ENCODE results near the gene RSPO3.
"Not testable (repeated sequence)": the region's sequence is repeated elsewhere in the genome, so short reads cannot be mapped to it uniquely, and the experiment has no call there.

RSPO3 gene

DNA sequence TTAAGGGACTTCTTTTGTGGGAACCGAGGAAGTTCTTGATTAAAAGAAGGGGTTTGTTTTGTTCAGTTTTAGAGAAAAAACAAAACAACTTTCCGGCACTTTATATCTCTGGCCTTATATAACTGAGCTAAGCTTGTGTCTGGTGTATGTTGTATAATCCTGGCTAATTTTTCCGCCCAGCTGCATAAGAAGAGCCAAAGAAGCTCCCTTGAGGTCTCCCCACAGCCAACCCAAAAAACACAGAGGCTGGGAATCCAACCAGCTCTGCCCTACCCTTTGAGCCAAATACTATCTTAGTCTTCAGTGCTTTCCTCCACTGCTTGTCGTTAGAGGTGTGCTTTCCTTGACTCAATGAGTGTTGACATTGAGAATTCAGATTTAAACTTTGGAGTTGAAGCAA lies 102.7 kb downstream of the RSPO3 start:
- Histone ChIP-seq H3K79me2 (ENCODE audit: insufficient read depth, low read length) (no peaks in the 10 kb centered on the region), H3K4me1 (ENCODE audit: insufficient read depth, low read length, poor library complexity, severe bottlenecking) (peaks cover 2% of the 10 kb centered on the region), H4K20me1 (ENCODE audit: insufficient read depth, low read length, poor library complexity, severe bottlenecking) (no peaks in the 10 kb centered on the region), H3K4me2 (ENCODE audit: low read depth, low read length, poor library complexity, severe bottlenecking) (no peak overlapping the region), H3K9me2 (replicated peaks; ENCODE audit: low read depth, low read length) (no peaks in the 10 kb centered on the region), H3K9ac (ENCODE audit: low read depth, low read length, poor library complexity, severe bottlenecking) (no peak overlapping the region), H3K36me3 (ENCODE audit: insufficient read depth, low read length) (no peaks in the 10 kb centered on the region), H3K9me3 (ENCODE audit: insufficient read depth, low read depth, low read length) (no peaks in the 10 kb centered on the region), H3F3A (ENCODE audit: low read depth) (no peaks in the 10 kb centered on the region), H3K4me3 (ENCODE audit: low read length, poor library complexity, severe bottlenecking) (no peak overlapping the region), H3K27me3 (ENCODE audit: insufficient read depth, low read length, poor library complexity, severe bottlenecking) (no peaks in the 10 kb centered on the region), H2AFZ (ENCODE audit: low read length) (no peak overlapping the region)
- TF ChIP-seq, protein P1, sequence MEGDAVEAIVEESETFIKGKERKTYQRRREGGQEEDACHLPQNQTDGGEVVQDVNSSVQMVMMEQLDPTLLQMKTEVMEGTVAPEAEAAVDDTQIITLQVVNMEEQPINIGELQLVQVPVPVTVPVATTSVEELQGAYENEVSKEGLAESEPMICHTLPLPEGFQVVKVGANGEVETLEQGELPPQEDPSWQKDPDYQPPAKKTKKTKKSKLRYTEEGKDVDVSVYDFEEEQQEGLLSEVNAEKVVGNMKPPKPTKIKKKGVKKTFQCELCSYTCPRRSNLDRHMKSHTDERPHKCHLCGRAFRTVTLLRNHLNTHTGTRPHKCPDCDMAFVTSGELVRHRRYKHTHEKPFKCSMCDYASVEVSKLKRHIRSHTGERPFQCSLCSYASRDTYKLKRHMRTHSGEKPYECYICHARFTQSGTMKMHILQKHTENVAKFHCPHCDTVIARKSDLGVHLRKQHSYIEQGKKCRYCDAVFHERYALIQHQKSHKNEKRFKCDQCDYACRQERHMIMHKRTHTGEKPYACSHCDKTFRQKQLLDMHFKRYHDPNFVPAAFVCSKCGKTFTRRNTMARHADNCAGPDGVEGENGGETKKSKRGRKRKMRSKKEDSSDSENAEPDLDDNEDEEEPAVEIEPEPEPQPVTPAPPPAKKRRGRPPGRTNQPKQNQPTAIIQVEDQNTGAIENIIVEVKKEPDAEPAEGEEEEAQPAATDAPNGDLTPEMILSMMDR (conservative IDR thresholded peaks at IDR 0.05; ENCODE audit: low read length) = no peak
- TF ChIP-seq EZH2phosphoT487 (IDR thresholded peaks at IDR 0.05; ENCODE audit: borderline replicate concordance) = no peak

DNA sequence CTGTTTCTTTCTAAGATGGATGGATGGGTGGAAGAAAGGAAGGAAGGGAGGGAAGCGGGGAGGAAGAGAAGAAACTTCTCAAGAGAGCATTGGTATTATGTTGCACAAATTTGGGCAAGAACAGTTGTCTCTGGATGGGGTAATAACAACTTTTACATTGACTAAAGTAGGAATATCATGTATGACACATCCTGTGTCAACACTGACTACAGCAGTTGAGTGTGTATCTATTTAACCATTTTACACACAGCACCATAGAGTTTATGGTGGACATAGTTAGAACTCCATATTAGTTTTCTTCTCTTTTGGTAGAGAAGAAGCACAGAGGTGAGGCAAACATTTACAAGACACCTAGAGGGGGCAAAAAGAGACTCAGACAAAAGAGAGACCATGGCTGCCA lies 103.9 kb downstream of the RSPO3 start:
- Histone ChIP-seq H3F3A (ENCODE audit: low read depth) (no peaks in the 10 kb centered on the region), H3K36me3 (ENCODE audit: insufficient read depth, low read length) (no peaks in the 10 kb centered on the region)

DNA sequence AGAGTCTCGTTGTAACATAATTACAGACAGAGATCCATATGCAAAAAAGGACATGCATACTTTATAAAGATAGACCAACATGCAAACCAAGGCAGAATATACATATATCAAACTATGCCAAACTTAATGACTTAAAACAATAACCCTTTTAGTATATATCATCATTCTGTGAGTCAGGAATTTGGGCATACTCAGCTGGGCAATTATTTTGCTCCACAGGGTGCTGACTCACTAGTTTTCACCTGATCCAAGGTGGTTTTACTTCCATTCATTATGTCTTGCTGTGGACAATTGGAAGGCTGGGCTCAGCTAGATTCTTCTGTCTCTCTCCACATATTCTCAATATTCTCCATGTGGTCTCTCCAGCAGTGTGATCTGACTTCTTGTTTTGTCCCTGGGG lies 107.0 kb downstream of the RSPO3 start:
- H3K9me3 ChIP-seq (ENCODE audit: insufficient read depth, low read depth, low read length) = no peaks in the 10 kb centered on the region
- no peaks in the 10 kb centered on the region for H3K9me2 ChIP-seq (replicated peaks; ENCODE audit: low read depth, low read length)
- H3K27me3 ChIP-seq (ENCODE audit: insufficient read depth, low read length, poor library complexity, severe bottlenecking) = no peaks in the 10 kb centered on the region
- H3K36me3 ChIP-seq (ENCODE audit: insufficient read depth, low read length) = no peaks in the 10 kb centered on the region
- no peak overlapping the region for H3K4me2 ChIP-seq (ENCODE audit: low read depth, low read length, poor library complexity, severe bottlenecking)
- no peaks in the 10 kb centered on the region for H3K79me2 ChIP-seq (ENCODE audit: insufficient read depth, low read length)
- no peaks in the 10 kb centered on the region for H3K4me1 ChIP-seq (ENCODE audit: insufficient read depth, low read length, poor library complexity, severe bottlenecking)
- no peak overlapping the region for H2AFZ ChIP-seq (ENCODE audit: low read length)
- no peaks in the 10 kb centered on the region for H3F3A ChIP-seq (ENCODE audit: low read depth)
- no peak overlapping the region for H3K9ac ChIP-seq (ENCODE audit: low read depth, low read length, poor library complexity, severe bottlenecking)
- TF ChIP-seq, protein P1 (conservative IDR thresholded peaks at IDR 0.05; ENCODE audit: low read length) = no peak
- no peak for TF ChIP-seq EZH2phosphoT487 (IDR thresholded peaks at IDR 0.05; ENCODE audit: borderline replicate concordance)
- no peak overlapping the region for H3K4me3 ChIP-seq (ENCODE audit: low read length, poor library complexity, severe bottlenecking)
- H4K20me1 ChIP-seq (ENCODE audit: insufficient read depth, low read length, poor library complexity, severe bottlenecking) = no peaks in the 10 kb centered on the region

More for the DNA sequence above, 103.9 kb downstream of the RSPO3 start:
- Histone ChIP-seq H3K4me1 (ENCODE audit: insufficient read depth, low read length, poor library complexity, severe bottlenecking) (no peaks in the 10 kb centered on the region), H3K4me3 (ENCODE audit: low read length, poor library complexity, severe bottlenecking) (no peak overlapping the region), H3K4me2 (ENCODE audit: low read depth, low read length, poor library complexity, severe bottlenecking) (no peak overlapping the region), H3K79me2 (ENCODE audit: insufficient read depth, low read length) (no peaks in the 10 kb centered on the region), H4K20me1 (ENCODE audit: insufficient read depth, low read length, poor library complexity, severe bottlenecking) (no peaks in the 10 kb centered on the region), H3K9ac (ENCODE audit: low read depth, low read length, poor library complexity, severe bottlenecking) (no peak overlapping the region), H2AFZ (ENCODE audit: low read length) (peak overlapping the region; percentile 27; the same call in 1 of the 2 replicates), H3K27me3 (ENCODE audit: insufficient read depth, low read length, poor library complexity, severe bottlenecking) (no peaks in the 10 kb centered on the region), H3K9me2 (replicated peaks; ENCODE audit: low read depth, low read length) (no peaks in the 10 kb centered on the region), H3K9me3 (ENCODE audit: insufficient read depth, low read depth, low read length) (no peaks in the 10 kb centered on the region)
- no peak for TF ChIP-seq EZH2phosphoT487 (IDR thresholded peaks at IDR 0.05; ENCODE audit: borderline replicate concordance)
- TF ChIP-seq, protein P1 (conservative IDR thresholded peaks at IDR 0.05; ENCODE audit: low read length) = no peak

DNA sequence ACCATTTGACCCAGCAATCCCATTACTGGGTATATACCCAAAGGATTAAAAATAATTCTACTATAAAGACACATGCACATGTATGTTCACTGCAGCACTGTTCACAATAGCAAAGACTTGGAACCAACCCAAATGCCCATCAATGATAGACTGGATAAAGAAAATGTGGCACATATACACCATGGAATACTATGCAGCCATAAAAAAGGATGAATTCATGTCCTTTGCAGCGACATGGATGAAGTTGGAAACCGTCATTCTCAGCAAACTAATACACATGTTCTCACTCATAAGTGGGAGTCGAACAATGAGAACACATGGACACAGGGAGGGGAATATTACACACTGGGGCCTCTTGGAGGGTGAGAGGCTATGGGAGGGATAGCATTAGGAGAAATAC lies 115.3 kb downstream of the RSPO3 start:
- not testable (repeated sequence) for H3F3A ChIP-seq (ENCODE audit: low read depth); H3K9ac ChIP-seq (ENCODE audit: low read depth, low read length, poor library complexity, severe bottlenecking); H3K4me1 ChIP-seq (ENCODE audit: insufficient read depth, low read length, poor library complexity, severe bottlenecking); H3K9me3 ChIP-seq (ENCODE audit: insufficient read depth, low read depth, low read length); H2AFZ ChIP-seq (ENCODE audit: low read length); H3K4me3 ChIP-seq (ENCODE audit: low read length, poor library complexity, severe bottlenecking); H3K27me3 ChIP-seq (ENCODE audit: insufficient read depth, low read length, poor library complexity, severe bottlenecking); H3K4me2 ChIP-seq (ENCODE audit: low read depth, low read length, poor library complexity, severe bottlenecking); H3K9me2 ChIP-seq (replicated peaks; ENCODE audit: low read depth, low read length); H3K36me3 ChIP-seq (ENCODE audit: insufficient read depth, low read length); H3K79me2 ChIP-seq (ENCODE audit: insufficient read depth, low read length); H4K20me1 ChIP-seq (ENCODE audit: insufficient read depth, low read length, poor library complexity, severe bottlenecking)
